ENCODE measurements around the gene CSAD.

DNA sequence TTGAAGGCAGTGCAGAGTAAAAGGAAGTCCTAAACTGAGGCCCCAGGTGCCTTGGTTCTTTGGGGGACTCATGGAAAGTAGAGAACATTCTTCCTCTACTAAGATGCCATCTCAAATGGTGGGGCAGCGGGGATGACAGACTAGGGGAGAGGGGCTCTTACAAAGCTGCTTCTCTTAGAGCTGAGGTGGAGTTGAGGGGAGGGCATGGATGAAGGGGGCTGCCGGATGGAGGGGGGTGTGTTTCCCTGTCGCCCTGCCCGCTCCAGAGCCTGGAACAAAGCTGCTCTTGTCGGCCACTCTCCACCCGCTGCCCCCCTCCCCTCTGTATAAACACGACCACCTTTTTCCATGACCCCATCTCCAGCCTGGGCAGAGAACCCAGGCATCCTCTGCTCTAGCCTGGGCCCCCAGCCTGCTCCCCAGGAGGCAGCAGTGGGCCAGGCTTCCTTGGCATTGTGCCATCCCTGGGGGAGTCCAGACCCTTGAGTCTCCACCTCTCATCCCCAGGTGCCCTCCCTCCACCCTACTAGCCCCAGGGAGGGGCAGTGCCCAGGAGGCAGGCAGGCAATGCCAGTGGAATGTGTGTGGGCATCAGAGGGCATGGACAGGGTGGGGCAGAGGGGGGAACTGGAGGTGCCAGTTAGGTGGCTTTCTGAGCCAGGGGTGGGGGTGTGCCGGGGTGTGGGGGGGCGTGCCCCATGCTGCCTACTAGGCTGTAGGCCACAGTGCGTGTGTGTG, 49.6 kb upstream of the CSAD start:
- TF ChIP-seq, protein P1, sequence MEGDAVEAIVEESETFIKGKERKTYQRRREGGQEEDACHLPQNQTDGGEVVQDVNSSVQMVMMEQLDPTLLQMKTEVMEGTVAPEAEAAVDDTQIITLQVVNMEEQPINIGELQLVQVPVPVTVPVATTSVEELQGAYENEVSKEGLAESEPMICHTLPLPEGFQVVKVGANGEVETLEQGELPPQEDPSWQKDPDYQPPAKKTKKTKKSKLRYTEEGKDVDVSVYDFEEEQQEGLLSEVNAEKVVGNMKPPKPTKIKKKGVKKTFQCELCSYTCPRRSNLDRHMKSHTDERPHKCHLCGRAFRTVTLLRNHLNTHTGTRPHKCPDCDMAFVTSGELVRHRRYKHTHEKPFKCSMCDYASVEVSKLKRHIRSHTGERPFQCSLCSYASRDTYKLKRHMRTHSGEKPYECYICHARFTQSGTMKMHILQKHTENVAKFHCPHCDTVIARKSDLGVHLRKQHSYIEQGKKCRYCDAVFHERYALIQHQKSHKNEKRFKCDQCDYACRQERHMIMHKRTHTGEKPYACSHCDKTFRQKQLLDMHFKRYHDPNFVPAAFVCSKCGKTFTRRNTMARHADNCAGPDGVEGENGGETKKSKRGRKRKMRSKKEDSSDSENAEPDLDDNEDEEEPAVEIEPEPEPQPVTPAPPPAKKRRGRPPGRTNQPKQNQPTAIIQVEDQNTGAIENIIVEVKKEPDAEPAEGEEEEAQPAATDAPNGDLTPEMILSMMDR (IDR thresholded peaks at IDR 0.05): no peak
- TF ChIP-seq POLR2AphosphoS5 (IDR thresholded peaks at IDR 0.05): no peak
